HG02981 (cell line): ENCODE results near the gene CTSL.

Experiments used
- ATAC-seq: cut with Tn5 transposase; IDR thresholded peaks from one replicate; pipeline ENCODE4 v1.9.1; 2021; ENCODE audit warnings: mild to moderate bottlenecking, moderate library complexity; ENCODE audit not compliant: unreplicated experiment

CTSL gene

DNA sequence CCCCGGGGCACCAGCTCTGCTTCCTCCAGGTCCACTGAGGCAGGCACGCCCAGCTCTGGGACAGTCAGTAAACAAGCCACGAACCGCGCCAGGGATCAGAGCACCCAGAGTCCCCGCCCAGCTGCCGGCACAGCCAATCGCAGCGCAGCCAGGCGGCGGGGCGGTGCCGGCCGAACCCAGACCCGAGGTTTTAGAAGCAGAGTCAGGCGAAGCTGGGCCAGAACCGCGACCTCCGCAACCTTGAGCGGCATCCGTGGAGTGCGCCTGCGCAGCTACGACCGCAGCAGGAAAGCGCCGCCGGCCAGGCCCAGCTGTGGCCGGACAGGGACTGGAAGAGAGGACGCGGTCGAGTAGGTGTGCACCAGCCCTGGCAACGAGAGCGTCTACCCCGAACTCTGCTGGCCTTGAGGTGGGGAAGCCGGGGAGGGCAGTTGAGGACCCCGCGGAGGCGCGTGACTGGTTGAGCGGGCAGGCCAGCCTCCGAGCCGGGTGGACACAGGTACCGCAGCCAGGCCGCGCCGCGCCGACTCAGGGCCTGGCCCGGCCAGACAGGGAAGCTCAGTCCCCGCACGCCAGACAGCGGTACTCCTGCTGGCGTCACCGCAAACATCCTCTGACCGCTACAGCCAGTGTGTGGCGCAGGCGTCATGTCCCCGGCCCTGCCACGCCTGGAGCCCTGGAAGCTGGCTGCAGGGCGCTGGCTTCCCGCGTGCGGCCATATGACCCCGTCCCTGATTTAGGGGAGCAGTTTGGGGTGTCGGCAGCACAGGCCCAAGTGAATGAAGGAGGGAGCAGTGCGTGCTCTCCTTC, at the start of gene CTSL:
TSS of gene CTSL (plus strand) at position 220 of the 810 bp plus-strand sequence. CDS start 1,485 bp downstream, outside the sequence.
- ATAC-seq: no peak

- ATAC-seq: no peak
Observed at GRCh38 chr9:87676976-87677775, 48.7 kb upstream of the CTSL start.

DNA sequence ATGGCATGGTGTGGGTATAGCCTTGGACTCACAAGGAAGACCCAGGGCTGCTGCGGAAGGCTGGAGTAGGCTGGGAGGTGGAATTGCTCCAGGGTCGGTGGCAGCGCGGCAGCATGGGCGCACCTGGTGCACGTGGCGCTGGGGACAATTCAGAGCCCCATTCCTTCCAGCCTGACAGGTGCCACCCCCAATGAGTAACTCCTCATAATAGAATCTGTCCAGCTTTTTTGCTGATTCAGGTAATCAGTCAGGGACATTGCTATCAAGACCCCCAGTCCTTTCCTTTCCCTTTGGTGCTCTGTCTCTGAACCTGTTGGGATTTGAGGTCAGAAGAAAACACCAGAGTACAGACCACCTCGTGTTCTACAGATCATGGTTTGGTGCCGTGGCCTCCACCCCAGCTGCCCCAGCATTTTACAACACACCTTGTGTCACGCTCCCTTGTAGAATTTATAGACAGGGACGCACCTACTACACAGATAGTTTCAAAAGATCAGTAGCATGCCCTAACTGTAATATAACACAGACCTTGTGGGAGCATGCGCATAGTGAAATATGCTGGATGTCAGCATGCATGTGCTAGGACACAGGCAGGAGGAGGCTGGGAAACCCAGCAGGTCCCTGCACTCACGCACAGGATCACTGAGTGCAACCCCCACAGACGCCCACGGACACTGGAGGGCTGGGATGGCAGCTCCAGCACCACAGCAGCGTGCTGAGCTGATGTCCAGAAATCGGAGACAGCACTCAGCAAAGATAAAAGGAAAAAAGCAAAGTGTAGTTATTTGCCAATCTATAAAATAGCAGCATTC, 47.9 kb upstream of the CTSL start:
- no peak for ATAC-seq

- no peak for ATAC-seq
Observed at GRCh38 chr9:87678650-87679355, 47.1 kb upstream of the CTSL start.

DNA sequence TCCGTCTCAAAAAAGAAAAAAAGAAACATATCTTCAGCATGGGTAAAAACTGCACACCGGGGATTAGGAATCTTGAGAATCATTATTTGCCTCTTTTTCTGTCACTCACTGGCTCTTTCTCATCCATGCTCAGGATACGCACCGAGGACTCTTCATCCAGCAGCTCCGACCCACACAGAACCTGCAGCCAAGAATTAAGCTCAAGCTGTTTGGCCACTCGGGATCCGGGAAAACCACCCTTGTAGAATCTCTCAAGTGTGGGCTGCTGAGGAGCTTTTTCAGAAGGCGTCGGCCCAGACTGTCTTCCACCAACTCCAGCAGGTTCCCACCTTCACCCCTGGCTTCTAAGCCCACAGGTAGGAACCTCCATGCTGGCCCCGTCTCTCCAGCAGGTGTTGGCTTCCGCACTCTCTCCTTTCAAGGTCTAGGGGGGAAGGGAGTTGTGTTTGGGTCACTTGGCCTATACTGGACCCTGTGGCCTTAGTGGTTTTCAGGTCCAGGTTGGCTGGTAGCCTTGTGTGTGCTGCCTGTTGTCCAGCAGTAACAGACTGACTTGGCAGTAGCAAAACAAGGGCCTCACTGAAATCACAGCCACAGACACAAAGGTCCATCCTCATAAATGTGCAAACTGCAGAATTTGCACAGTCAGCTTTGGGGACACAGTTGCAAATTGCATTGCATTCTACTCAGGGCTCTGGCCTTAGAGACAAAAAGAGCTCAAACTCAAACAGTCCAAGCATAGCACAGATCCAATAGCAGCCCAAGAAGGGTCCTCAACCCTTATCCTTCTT, 44.5 kb upstream of the CTSL start:
- ATAC-seq: no peak

- ATAC-seq: no peak
Observed at GRCh38 chr9:87682085-87682484, 43.8 kb upstream of the CTSL start.

DNA sequence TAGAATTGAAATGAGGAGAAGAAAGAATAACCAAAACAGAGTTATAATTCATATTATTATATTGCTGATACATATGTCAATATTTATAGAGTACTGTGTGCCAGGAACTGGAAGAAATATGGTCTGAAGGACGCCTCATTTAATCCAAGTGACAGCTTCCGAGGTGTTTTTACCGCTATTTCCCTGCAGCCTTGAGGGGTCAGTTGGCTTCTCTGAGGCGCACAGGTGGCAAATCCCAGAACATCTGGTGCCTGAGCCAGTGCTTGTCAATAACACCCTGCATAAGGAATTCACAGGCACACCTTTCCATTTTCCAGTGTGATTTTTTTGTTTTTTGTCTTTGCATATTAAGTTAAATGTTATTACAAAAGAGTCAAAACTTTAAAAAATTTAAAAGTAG, 43.3 kb upstream of the CTSL start:
- no peak for ATAC-seq

- no peak for ATAC-seq
Observed at GRCh38 chr9:87683751-87684626, 41.9 kb upstream of the CTSL start.

DNA sequence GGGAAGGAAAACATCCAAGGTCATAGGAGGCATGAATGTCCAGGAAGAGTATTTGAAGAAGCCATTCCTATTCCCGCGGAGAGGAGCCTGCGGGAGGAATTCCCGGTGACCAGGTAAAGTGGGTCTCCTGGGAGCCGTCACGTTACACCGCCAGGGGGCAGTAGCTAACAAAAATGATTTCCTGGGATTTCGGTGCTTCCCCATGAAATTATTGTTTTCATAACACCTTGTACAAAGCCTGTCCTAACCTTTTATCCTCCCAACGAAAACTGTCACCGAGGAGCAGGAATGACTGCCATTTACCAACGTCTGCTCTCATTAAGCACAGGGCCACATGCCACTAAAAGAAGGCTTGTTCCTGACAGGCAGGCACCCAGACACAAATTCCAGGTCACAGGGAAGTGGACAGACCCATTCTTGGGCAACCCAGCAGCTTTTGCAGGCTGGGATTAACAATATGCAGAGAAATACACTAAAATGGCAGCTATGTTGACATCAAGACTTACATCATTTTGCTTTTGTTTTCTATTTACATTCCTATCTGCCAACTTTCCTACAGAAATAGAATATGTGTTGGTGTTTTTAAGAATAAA, 41.2 kb upstream of the CTSL start:
- no peak for ATAC-seq

DNA sequence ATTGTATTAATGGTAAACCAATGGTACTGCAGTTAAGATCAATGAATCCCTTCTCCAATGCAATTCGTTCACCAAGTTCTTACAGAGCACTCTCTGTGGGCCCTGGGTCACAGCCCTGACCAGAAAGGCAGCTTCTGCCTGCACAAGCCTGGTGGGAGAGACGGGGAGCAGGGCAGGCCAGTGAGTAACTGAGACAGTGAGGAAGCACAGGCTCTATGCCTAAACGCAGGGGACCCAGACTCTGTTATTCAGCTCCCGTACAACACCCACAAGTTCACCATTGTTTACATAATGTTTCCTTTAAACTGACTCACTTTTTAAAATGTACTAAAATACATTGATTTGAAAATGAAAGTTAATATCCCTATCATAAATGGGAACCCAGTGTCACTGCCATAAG, 40.5 kb upstream of the CTSL start:
- ATAC-seq: no peak

DNA sequence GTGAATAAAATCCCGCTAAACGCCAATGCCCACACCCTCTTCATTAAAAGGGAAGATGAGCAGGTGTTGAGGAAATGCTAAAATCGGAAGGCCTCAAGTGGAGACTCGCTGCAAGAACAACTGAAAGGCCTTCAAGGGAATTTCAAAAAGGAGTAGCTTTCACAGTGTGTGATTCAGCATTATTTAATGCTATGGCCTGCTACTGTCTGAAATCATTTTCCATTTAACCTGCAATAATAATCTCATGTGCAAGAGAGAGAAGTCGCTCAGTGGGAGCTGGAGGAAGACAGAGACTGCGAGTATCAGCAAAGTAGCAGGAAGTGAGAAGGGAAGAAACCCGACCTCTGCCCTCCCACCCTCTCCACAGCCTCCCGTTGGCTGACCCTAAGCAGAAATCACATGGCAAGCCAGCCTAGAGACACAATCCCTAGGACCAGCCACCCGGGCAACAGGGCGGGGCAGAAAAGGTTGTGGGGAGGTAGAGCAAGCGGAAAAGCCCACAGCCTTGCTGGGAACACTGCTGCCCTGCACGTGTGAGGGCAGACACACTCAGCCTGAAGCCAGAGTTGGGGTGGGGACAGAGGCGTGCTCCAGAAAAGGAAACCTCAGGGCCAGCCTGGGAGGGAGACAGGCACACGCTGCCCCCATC, 39.9 kb upstream of the CTSL start:
- no peak for ATAC-seq

GRCh38 chr9:87686520-87687090, 39.3 kb upstream of the CTSL start:
- no peak for ATAC-seq

DNA sequence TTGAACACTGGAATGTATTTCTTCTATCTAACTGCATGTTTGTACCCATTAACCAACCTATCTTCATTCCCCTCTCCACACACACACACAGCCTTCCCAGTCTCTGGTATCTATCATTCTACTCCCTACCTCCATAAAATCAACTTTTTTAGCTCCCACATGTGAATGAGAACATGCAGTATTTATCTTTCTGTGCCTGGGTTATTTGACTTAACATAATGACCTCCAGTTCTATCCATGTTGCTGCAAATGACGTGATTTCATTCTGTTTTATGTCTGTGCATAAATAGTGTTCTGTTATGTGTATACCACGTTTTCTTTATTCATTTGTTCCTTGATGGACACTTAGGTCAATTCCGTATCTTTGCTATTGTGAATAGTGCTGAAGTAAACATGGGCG, 38.7 kb upstream of the CTSL start:
- ATAC-seq: no peak

DNA sequence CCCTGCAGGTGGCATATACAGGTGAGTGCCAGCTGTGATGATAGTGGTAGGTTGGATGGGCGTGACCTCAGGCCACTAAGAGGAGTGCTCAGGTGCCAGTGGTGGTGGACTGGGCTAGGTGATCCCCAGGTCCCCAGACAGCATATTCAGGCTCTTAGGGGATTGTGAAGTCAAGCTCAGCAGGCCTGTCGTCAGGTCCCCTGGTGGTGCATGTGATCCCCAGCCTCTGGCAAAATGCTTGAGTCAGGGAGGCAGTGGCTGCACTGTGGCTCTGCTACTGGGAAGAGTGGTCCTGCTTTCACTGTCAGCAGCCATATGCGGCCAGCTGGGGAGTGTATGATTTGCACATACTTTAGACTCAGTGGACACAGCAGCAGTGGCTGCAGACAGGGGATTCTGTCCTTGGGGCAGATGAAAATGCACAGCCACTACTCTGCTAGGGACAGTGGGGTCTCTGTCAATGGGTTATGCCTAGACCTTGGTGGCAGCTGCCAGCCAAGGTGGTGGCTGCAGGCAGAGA, 31.6 kb upstream of the CTSL start:
- ATAC-seq: no peak

DNA sequence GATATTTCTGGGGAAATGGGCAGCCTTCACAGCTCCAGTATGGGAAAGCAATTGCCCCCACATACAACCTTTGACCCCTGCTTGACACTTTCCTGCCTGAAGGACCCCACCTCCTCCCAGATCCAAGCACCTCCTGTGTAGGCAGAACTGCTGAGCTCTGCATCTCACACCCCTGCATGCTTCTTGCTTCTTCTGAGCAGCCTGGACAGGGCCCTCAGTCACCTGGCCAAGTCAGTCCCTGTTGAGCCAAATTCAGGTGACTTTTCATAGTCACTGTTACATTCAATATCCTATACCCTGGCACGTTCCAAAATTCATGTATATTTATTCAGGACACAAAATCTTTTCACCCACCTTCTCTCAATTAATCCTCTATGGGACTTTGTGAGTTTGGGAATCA, 30.4 kb upstream of the CTSL start:
- ATAC-seq: no peak

DNA sequence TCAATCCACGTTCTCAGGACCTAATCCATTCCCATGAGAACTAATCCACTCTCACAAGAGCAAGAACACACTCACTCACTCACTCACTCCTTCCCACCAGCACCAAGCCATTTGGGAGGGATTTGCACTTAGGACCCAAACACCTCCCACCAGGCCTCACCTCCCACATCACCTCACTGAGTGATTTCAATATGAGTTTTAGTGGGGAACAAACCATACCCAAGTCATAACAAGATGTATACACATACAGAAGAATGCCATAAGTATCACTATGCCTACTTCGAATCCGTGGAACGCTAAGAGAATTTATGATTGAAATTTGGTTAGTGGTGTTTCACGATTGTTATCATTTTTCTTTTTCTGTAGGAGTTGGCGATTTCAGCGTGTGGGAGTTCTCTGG, 29.3 kb upstream of the CTSL start:
- ATAC-seq: no peak

DNA sequence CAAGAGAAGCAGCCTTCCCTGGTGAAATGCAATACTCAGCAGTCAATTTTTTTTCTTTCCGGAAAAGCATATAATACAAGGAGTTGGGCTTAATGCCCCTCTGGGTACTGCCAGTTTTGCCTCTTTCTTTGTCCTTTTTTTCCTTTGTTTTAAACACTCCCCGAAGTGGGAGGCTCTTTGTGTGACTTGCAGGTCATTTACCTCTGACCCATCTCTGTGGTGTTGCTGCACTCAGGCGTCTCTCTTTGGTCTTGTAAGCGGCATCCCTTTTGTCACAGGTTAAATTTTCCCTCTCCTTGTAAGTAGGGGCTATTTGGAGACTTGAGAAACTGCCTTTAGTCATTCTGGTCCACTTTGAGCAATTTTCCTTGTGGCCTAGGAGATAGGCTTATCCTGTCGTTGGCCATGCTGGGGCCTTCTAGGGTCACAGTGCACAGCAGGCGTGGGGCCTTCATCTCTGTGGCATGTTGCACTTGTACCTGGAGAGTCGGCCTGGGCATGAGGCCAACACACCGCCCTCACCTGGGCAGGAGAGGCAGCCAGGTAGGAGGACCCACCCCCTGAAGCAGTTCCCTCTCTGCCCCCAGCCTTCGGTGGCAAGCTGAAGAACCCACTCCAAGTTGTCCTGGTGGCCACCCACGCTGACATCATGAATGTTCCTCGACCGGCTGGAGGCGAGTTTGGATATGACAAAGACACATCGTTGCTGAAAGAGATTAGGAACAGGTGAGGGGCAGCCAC, 27.7 kb upstream of the CTSL start:
- no peak for ATAC-seq
